Prostate gland (tissue), 2 donors: ENCODE data around the gene TOP1.

Experiments used
- POLR2A ChIP-seq: fragments of 450-650 bp; IDR thresholded peaks from one replicate; pipeline ENCODE4 v1.6.1; 2016; ENCODE audit warnings: antibody characterized with exemption, mild to moderate bottlenecking
- POLR2AphosphoS5 ChIP-seq: sonication (generic); formaldehyde crosslinking; IDR thresholded peaks from one replicate; pipeline ENCODE4 v1.6.1; 2017; ENCODE audit warnings: antibody characterized with exemption
- TF ChIP-seq, protein P1 (sequence below), 4 experiments: fragments of 200-600 bp in 2 of 4; fragments of 450-650 bp in 2 of 4; sonication (generic) in 2 of 4; IDR thresholded peaks; 1 replicate in 3 of 4; 2 replicates in 1 of 4; pipeline ENCODE4 v1.5.1; 2016 to 2019; ENCODE audit warnings: antibody characterized with exemption in 4 of 4, mild to moderate bottlenecking in 2 of 4, moderate library complexity in 2 of 4

DNA sequence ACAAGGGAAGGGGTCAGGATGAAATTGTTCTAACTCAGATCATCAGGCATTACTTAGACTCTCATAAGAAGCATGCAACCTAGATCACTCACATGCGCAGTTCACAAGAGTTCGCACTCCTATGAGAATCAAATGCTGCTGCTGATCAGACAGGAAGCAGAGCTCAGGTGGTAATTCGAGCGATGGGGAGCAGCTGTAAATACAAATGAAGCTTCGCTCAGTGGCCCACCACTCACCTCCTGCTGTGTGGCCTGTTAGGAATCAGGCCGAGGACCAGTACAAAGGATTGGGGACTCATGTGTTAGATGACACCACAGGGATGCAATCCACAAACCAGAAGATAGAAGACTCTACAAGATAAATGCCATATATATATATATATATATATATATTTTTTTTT, 31.5 kb upstream of the TOP1 start:
- TF ChIP-seq POLR2AphosphoS5 (no peak), POLR2A (no peak)
- TF ChIP-seq, protein P1, sequence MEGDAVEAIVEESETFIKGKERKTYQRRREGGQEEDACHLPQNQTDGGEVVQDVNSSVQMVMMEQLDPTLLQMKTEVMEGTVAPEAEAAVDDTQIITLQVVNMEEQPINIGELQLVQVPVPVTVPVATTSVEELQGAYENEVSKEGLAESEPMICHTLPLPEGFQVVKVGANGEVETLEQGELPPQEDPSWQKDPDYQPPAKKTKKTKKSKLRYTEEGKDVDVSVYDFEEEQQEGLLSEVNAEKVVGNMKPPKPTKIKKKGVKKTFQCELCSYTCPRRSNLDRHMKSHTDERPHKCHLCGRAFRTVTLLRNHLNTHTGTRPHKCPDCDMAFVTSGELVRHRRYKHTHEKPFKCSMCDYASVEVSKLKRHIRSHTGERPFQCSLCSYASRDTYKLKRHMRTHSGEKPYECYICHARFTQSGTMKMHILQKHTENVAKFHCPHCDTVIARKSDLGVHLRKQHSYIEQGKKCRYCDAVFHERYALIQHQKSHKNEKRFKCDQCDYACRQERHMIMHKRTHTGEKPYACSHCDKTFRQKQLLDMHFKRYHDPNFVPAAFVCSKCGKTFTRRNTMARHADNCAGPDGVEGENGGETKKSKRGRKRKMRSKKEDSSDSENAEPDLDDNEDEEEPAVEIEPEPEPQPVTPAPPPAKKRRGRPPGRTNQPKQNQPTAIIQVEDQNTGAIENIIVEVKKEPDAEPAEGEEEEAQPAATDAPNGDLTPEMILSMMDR (IDR thresholded peaks at IDR 0.05): no peak
